Measurements from ENCODE around the gene TNIK. TPM values are rescaled to one million over a fixed set of nuclear protein-coding genes. Genes with fewer than 3 reads are reported as not detected.

The TNIK gene
- polyA plus RNA-seq, 1 of the 3 experiments (the other 2 are of a cell fraction): 19.4 TPM

DNA sequence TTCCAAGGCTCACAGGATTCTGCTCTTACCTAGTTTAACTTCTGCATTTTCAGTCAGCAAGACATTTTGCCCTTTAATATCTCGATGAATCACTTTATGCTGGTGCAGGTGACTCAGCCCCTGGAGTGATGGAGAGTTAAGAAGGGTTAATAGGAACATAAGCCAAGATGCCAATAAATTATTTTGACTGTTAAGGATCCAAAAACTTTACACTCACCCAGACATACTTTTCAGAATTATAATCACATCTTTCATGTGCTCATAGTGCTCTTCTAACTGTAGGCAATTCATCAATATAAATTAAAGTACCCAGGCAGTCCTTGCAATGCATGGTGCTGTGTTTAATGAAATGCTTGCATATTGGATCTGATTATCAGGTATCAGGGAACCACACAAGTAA is 269.5 kb downstream of the TNIK start:
- Histone ChIP-seq H2AFZ (ENCODE audit: low read depth) (no peak overlapping the region), H3K36me3 (replicated peaks in 1 of 2; ENCODE audit: control insufficient read depth in 1 of 2, insufficient read depth in 2 of 2, low read length in 1 of 2) (no peaks in the 10 kb centered on the region), H3F3A (replicated peaks; ENCODE audit: insufficient read depth) (peaks cover 25% of the 10 kb centered on the region), H4K20me1 (ENCODE audit: insufficient read depth) (no peaks in the 10 kb centered on the region), H3K27ac (ENCODE audit: low read depth in 2 of 2, low read length in 1 of 2) (peak overlapping the region in 1 of 2 experiments; percentile 95; a peak in 3 of 4 replicates), H3K27me3 (ENCODE audit: insufficient read depth) (no peaks in the 10 kb centered on the region), H3K9me3 (no peaks in the 10 kb centered on the region), H3K4me2 (no peak overlapping the region), H3K9ac (no peak overlapping the region; the same call in 1 of the 2 replicates), H3K79me2 (ENCODE audit: insufficient read depth) (no peaks in the 10 kb centered on the region; the same call in 1 of the 2 replicates), H3K4me3 (ENCODE audit: low read depth in 2 of 2, low read length in 1 of 2) (no peak overlapping the region), H3K4me1 (ENCODE audit: control insufficient read depth in 1 of 2, insufficient read depth in 2 of 2, low read depth in 1 of 2, low read length in 1 of 2) (peaks cover 12 to 14% of the 10 kb centered on the region in 2 experiments), H3K9me2 (no peaks in the 10 kb centered on the region)
- WGBS (ENCODE audit: low lambda C conversion rate): 11% methylated on average over 1 of the region's 1 CpG
- POLR2A ChIA-PET: no interaction called here
- CTCF ChIA-PET: interaction anchor here (1.2 to 5.8 kb wide), 2 partner anchors 272 to 375 kb away, joined by 3 to 56 read pairs; no protein-coding TSS in a partner anchor
- no peak for DNase-seq
- peak; percentile 73; the same call in 1 of the 2 replicates for TF ChIP-seq FOXM1 (IDR thresholded peaks at IDR 0.05; ENCODE audit: low read depth)
- TF ChIP-seq MXI1 (IDR thresholded peaks at IDR 0.05; ENCODE audit: low read depth, low read length): no peak
- TF ChIP-seq, protein P1, sequence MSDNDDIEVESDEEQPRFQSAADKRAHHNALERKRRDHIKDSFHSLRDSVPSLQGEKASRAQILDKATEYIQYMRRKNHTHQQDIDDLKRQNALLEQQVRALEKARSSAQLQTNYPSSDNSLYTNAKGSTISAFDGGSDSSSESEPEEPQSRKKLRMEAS (IDR thresholded peaks at IDR 0.05; ENCODE audit: low read depth): peak; percentile 50; the same call in 1 of the 2 replicates
- TF ChIP-seq MEF2A (IDR thresholded peaks at IDR 0.05; ENCODE audit: borderline replicate concordance, low read depth): peak; percentile 63; the same call in 1 of the 2 replicates
- no peak for TF ChIP-seq RCOR1 (IDR thresholded peaks at IDR 0.05; ENCODE audit: low read length)
- TF ChIP-seq YY1 (IDR thresholded peaks at IDR 0.05; ENCODE audit: low read depth): no peak
- no peak for TF ChIP-seq RAD21 (IDR thresholded peaks at IDR 0.05; ENCODE audit: low read length)
- peak; percentile 96 for TF ChIP-seq NFIC (IDR thresholded peaks at IDR 0.05; ENCODE audit: borderline replicate concordance)
- no peak for TF ChIP-seq TAF1 (IDR thresholded peaks at IDR 0.05; ENCODE audit: borderline replicate concordance, low read depth, low read length)
- TF ChIP-seq, protein P2, sequence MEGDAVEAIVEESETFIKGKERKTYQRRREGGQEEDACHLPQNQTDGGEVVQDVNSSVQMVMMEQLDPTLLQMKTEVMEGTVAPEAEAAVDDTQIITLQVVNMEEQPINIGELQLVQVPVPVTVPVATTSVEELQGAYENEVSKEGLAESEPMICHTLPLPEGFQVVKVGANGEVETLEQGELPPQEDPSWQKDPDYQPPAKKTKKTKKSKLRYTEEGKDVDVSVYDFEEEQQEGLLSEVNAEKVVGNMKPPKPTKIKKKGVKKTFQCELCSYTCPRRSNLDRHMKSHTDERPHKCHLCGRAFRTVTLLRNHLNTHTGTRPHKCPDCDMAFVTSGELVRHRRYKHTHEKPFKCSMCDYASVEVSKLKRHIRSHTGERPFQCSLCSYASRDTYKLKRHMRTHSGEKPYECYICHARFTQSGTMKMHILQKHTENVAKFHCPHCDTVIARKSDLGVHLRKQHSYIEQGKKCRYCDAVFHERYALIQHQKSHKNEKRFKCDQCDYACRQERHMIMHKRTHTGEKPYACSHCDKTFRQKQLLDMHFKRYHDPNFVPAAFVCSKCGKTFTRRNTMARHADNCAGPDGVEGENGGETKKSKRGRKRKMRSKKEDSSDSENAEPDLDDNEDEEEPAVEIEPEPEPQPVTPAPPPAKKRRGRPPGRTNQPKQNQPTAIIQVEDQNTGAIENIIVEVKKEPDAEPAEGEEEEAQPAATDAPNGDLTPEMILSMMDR (IDR thresholded peaks at IDR 0.05): no peak
- peak; percentile 17; the same call in 1 of the 2 replicates for TF ChIP-seq ELF1 (IDR thresholded peaks at IDR 0.05)
- TF ChIP-seq, protein P3, sequence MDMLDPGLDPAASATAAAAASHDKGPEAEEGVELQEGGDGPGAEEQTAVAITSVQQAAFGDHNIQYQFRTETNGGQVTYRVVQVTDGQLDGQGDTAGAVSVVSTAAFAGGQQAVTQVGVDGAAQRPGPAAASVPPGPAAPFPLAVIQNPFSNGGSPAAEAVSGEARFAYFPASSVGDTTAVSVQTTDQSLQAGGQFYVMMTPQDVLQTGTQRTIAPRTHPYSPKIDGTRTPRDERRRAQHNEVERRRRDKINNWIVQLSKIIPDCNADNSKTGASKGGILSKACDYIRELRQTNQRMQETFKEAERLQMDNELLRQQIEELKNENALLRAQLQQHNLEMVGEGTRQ (IDR thresholded peaks at IDR 0.05; ENCODE audit: borderline replicate concordance, low read depth, low read length): no peak
- TF ChIP-seq RFX5 (IDR thresholded peaks at IDR 0.05; ENCODE audit: low read length): no peak
- TF ChIP-seq, protein P4, sequence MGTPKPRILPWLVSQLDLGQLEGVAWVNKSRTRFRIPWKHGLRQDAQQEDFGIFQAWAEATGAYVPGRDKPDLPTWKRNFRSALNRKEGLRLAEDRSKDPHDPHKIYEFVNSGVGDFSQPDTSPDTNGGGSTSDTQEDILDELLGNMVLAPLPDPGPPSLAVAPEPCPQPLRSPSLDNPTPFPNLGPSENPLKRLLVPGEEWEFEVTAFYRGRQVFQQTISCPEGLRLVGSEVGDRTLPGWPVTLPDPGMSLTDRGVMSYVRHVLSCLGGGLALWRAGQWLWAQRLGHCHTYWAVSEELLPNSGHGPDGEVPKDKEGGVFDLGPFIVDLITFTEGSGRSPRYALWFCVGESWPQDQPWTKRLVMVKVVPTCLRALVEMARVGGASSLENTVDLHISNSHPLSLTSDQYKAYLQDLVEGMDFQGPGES (IDR thresholded peaks at IDR 0.05; ENCODE audit: low read depth, low read length): no peak
- TF ChIP-seq CHD2 (IDR thresholded peaks at IDR 0.05; ENCODE audit: low read length, partially characterized antibody): no peak
- TF ChIP-seq JUND (IDR thresholded peaks at IDR 0.05): peak; percentile 96
- peak; percentile 84 for TF ChIP-seq TEAD4 (IDR thresholded peaks at IDR 0.05; ENCODE audit: borderline replicate concordance, insufficient read depth)
- no peak for TF ChIP-seq FOXJ3 (CRISPR knock-in tag; IDR thresholded peaks at IDR 0.05)
- peak; percentile 43; the same call in 1 of the 2 replicates for TF ChIP-seq POLR2AphosphoS5 (IDR thresholded peaks at IDR 0.05; ENCODE audit: low read depth, low read length)
- no peak for TF ChIP-seq GABPA (IDR thresholded peaks at IDR 0.05; ENCODE audit: low read depth)
- TF ChIP-seq RXRA (IDR thresholded peaks at IDR 0.05; ENCODE audit: borderline replicate concordance, low read depth): peak; percentile 83
- no peak for TF ChIP-seq GATA2 (CRISPR knock-in tag; IDR thresholded peaks at IDR 0.05)
- TF ChIP-seq, protein P5, sequence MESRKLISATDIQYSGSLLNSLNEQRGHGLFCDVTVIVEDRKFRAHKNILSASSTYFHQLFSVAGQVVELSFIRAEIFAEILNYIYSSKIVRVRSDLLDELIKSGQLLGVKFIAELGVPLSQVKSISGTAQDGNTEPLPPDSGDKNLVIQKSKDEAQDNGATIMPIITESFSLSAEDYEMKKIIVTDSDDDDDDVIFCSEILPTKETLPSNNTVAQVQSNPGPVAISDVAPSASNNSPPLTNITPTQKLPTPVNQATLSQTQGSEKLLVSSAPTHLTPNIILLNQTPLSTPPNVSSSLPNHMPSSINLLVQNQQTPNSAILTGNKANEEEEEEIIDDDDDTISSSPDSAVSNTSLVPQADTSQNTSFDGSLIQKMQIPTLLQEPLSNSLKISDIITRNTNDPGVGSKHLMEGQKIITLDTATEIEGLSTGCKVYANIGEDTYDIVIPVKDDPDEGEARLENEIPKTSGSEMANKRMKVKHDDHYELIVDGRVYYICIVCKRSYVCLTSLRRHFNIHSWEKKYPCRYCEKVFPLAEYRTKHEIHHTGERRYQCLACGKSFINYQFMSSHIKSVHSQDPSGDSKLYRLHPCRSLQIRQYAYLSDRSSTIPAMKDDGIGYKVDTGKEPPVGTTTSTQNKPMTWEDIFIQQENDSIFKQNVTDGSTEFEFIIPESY (IDR thresholded peaks at IDR 0.05; ENCODE audit: borderline replicate concordance, low read depth): 0 out of 2 replicates have a peak, but pooled peaks have one; percentile 68
- TF ChIP-seq SIN3A (IDR thresholded peaks at IDR 0.05; ENCODE audit: borderline replicate concordance, low read depth, low read length): no peak
- TF ChIP-seq USF1 (IDR thresholded peaks at IDR 0.05; ENCODE audit: borderline replicate concordance, low read depth): no peak
- TF ChIP-seq EP300 (IDR thresholded peaks at IDR 0.05; ENCODE audit: borderline replicate concordance in 1 of 2, low read depth in 1 of 2, low read length in 1 of 2): peak in 1 of 2 experiments; percentile 93; a peak in 3 of 4 replicates
- peak; percentile 97 for TF ChIP-seq FOSL2 (IDR thresholded peaks at IDR 0.05; ENCODE audit: borderline replicate concordance, low read depth)
- TF ChIP-seq SMC3 (IDR thresholded peaks at IDR 0.05; ENCODE audit: low read depth, low read length): no peak
- no peak for TF ChIP-seq NRF1 (IDR thresholded peaks at IDR 0.05; ENCODE audit: low read depth, low read length)
